Activated CD4-positive, alpha-beta T cell treated with anti-CD3 and anti-CD28 coated beads, Interleukin-2, Interleukin-6, amounts not matched to agents 100 ng/mL and 50 ng/mL, durations not matched to agents 16 hours and 8 hours (primary cell): ENCODE measurements around the gene JARID2.
"Not testable (repeated sequence)": the region's sequence is repeated elsewhere in the genome, so short reads cannot be mapped to it uniquely, and the experiment has no call there.

ENCODE experiments used
- DNase-seq: peaks from one replicate; pipeline ENCODE4 v3.0.0-alpha.2; 2020

The JARID2 gene

DNA sequence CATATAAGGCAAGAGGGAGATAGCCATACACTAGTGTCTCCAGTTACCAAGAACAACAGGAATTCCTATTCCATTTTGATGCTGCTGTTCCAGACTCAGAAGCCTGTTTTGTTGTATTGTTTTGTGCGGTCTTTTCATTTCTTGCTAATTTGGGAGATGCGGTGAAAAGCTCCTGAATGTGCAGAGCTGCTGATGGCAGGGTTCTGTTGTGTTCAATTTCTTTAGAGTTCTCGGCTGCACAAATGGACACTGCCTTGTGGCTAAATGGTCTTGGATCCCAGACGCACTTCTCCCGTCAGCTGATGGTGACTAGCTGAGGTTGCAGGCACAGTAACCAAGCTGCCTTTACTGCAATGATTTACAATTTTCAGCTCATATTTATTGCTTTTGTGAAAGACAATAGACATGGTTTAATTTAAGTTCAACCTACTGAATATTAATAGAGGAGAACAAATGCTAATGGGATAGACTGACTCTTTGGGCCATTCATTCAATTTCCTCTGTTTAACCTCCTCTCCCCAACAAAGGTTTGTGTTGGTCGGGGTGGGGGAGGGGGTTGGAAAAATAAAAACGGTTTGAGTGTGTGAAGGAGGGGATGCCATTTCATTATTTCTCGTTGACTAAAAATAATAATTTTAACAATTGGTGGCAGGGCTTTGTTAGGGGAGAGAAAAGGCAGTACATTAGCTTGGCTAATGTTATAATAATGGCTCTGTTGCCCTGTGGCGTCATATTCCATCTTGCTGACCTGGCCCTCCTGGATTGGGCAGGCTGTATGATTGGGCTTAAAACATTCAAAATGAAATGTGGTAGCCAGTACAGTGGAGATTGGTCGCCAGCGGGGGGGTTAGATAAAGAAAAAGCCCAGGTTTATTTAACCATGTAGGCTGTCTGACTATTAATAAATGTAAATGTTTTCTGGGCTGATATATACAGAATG lies 159.5 kb downstream of the JARID2 start:
- DNase-seq, result no peak

DNA sequence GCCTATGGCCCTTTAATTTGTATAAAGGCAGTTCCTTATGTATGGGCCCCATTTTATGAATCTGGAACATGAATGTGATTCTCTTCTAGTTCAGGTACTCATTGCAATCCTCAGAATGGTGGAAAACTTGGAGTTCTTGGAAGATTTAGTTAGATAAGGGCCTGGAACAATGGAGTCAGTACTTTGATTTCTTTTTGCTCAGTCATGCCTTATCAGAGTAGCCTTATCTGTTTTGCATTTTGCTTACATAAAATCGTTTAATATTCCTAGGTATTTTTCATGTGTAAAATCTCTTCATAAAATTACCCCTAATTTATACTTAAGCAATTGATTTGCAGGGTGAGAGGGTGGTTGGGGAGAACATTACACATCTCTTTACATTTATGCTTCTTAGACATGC lies 160.6 kb downstream of the JARID2 start:
- DNase-seq, result no peak

GRCh38 chr6:15408008-15408407 lies 162.1 kb downstream of the JARID2 start:
- no peak for DNase-seq

DNA sequence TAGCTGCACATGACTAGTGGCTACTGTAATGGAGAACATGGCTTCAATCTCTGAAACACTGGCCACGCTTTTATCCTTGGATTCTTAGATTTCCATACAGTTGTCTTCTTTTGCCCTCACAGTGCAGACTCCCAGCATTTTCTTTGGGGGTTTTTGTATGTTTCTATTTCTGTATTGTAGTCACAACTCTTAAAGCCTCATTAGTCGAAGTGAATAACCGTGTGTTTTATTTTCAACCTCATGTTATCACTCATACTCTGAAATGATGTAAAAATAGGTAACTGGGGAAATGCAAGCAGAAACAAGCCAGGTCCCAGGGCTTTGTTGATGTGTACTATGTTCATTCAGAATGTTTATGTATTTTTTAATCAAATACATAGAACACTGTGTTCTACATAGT lies 162.9 kb downstream of the JARID2 start:
- DNase-seq, result no peak

- DNase-seq, result no peak
These were observed 163.6 kb downstream of the JARID2 start for GRCh38 chr6:15409301-15410125.

- no peak for DNase-seq
These were observed 164.2 kb downstream of the JARID2 start for GRCh38 chr6:15410126-15410391.

- DNase-seq, result no peak
These were observed 164.9 kb downstream of the JARID2 start for GRCh38 chr6:15410752-15411151.

GRCh38 chr6:15411766-15412165 lies 165.9 kb downstream of the JARID2 start:
- DNase-seq, result no peak

GRCh38 chr6:15412767-15413166 lies 166.9 kb downstream of the JARID2 start:
- no peak for DNase-seq

DNA sequence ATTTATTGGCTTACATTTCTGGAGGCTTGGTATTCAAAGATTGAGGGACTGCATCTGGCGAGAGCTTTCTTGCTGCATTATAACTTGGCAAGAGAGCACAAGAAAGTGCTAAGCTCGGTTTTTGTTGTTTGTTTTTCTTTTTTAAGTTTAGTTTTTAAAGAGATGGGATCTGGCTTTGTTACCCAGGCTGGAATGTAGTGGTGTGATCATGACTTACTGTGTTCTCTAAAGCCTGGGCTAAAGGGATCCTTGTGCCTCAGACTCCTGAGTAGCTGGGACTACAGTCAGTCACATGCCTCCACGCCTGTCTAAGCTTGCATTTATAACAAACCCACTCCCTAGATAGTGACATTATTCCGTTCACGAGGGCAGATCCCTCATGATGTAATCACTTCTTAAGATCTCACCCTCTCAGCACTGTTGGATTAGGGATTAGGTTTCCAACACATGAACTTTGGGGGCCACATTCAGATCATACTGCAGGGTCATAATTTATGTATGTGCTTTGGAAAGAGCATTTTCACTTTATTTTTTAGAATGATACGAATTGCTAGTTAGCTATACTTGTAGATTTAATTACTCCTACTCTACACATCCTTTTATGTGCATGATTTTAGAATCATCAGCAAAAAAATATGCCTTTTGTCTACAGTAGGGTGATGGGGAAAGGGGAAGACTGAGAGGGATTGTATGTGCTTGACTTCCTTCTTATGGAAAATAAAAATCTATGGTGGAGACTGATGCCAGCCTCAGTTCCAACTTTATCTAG lies 167.8 kb downstream of the JARID2 start:
- DNase-seq, result no peak

DNA sequence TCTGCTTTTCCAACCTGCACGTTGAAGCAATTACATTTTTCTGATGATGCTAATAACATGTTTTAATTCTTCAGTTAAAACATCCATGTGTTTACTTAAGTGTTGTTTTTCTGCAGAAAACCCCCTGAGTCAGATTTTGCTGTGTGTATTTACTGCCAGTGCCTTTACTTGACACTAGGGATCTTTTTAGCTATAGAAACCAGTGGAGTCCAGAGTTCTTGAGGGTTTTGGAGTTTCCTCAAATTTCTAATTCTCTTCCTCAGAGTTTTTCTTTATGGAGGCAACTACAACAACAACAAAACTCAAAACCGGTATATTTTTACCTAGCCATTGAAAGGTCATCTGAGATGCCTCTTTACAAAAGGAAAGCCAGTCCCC lies 168.4 kb downstream of the JARID2 start:
- DNase-seq, result no peak

- DNase-seq, result not testable (repeated sequence)
These were observed 169.8 kb downstream of the JARID2 start for GRCh38 chr6:15415622-15416021.

- DNase-seq, result no peak
These were observed 171.2 kb downstream of the JARID2 start for GRCh38 chr6:15416932-15417509.

- peak; percentile 46 for DNase-seq
These were observed 171.9 kb downstream of the JARID2 start for GRCh38 chr6:15417811-15418210.

DNA sequence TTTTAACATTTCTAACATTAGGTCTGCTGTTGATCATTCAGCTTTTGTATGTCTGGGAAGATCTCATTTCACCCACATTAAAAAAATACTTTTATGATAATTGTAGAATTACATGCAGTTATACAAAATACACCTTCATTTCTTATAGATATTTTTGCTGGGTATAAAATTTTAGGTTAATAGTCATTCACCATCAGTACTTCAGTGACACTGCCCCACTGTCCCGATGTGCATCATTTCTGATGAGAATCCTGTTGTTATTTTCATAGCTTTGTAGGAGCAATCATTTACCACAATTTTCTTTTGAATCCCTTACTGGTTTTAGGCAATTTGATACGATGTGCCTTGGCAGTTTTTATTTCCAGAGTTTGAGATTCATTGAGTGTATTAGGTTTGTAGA lies 173.6 kb downstream of the JARID2 start:
- no peak for DNase-seq

DNA sequence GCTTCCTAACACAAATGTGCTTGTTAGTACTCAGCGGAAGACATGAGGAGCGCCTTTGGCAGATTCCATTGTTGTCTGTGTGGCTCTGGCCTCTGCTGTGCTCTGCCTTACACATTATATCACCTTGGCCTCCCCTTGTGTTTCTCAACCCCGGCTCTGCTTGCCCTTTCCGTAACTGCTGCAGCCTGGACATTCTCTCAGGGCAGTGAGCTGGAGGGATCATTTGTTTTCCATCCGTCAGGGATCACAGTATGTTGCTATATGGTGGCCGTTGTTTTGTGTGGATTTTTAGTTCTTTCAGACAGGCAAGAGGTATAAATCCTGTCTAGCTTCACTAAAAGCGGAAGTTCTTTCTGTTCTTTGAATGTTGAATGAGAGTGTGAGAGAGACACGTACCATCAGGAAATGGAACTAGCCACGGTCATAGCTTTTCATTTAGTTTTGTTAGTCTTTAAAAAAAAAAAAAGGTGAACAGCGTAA lies 175.1 kb downstream of the JARID2 start:
- no peak for DNase-seq

DNA sequence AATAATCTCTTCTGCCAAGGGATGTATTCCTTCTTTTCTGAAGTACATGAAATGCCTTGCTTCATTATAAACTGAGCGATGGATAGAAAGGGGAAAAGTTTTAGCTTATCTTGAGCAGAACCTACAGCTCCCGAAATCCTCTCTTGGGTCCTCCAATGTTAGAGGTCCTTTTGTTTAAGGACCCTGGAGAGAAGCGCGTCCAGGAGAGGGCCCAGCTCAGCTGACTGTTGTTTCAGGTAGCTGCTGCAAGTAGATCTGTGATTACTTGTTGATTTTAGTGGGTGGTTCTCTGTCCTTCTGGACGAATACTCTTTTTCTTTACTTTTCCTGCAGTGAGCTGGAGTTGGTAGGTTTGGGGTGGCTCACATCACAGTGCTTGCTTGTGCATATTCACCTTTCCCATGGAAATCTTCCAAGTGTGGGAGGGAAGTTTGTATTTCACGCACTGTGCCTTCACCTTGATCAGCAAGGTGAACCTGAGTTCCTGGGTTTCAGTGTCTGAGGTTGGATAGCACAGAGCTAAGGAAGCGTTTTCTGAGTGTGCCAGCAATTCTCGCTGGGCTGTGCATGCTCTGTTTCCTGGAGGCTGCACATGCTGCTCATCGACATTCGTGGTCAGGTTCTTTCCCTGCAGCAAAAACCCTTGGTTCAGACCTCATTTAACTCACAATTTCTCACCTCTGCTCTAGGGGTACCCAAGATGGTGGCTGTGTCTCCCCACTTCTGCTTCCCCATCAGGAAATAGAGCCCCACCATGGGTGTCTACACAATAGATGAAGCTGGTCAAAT lies 176.3 kb downstream of the JARID2 start:
- peak; percentile 61 for DNase-seq

DNA sequence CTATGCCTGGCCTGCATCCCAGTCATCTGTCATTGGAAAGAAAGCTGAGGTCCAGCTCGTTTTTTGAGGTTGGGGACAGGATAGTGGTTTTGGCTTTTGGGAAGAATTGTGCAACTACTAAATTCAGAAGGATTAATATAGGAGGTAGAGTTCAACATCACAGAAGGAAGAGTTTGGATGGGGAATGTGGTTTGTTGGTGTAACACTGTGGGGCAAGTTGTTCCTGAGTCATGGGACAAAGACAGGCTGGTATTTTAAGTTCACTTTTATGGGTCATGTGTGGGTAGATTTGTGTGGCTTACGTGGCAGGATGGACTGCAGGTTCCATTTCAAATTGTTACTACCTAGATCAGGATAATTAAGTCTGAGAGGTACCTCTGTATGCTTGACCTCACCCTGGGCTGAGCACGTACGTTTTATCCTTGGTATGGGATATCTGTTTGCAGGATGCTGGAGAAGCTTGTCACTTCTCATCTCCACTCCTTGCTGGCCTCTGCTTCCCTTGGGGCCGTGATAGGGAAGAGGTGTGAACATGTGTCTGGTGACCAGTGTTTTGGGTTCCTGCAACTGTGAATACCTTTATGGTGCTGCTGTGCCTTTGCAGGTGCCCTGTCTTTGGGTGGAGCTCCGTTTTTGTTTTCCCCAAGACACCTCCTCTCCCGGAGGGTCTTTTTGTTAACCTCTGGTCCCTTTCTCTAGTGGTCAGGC lies 177.6 kb downstream of the JARID2 start:
- DNase-seq, result no peak

DNA sequence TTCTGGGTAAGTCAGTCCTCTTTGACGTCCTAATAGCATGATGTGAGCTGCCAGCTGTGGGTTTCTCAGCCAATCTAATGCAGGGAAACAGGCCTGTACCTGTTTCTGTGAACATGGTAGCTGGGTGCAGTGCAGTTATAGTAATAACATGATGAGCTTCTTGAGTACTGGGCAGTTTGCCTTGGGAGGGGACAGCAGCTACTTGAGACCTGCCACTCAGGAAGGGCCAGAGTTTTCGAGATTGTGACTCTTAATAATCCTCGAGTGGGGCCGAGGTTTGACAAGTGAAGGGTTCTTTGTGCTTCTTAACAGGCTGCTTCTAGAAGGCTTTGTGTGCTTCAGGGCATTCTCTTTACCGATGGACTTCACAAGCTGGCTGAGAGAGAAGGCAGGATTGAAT lies 180.1 kb downstream of the JARID2 start:
- DNase-seq, result no peak

- DNase-seq, result no peak
These were observed 180.5 kb downstream of the JARID2 start for GRCh38 chr6:15426395-15426794.

DNA sequence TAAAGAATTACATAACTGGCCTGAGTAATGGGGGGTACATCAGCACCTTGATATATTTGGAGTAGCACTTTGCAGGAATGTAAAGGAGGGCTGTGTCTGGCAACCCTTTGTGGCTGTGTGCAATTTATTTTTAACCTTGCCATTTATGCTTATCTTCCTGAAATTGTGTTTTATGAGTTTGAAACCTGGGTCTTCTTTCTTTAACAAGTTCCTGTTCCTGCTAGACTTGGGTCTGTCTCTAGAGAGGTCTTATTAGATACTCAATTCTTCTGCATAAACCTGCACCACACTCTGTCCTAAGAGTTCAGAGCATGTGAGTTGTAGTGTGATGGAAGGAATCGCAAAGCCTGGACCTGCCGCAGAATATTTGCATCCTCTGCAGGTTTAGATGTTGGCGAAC lies 181.0 kb downstream of the JARID2 start:
- no peak for DNase-seq
